ENCODE measurements around the gene CABYR. TPM values are rescaled to one million over a fixed set of nuclear protein-coding genes. Genes with fewer than 3 reads are reported as not detected.

CABYR gene
- polyA plus RNA-seq, 1 donor (not counting 4 experiments of a cell fraction or from before 2014, with no cell fraction given) = 7.7 TPM

DNA sequence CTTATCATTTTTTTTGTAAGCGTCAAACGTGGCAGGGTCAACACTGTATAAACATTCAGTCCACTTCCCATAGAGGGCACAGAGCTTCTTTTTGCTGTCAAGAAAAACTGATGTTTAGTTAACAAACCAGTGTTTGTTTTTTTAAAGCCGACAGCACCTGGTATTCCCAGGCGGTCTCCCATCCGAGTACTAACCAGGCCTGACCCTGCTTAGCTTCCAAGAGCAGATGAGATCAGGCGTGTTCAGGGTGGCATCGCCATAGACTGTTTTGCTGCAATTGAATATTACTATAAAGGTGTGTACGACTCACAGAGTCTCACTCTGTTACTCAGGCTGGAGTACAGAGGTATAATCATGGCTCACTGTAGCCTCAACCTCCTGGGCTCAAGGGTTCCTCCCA is 31.5 kb downstream of the CABYR start:
- H3K9me3 ChIP-seq (ENCODE audit: control insufficient read depth, low read depth, low read length) = no peaks in the 10 kb centered on the region
- TF ChIP-seq EZH2 (IDR thresholded peaks at IDR 0.05; ENCODE audit: low read length) = no peak
- TF ChIP-seq, protein P1, sequence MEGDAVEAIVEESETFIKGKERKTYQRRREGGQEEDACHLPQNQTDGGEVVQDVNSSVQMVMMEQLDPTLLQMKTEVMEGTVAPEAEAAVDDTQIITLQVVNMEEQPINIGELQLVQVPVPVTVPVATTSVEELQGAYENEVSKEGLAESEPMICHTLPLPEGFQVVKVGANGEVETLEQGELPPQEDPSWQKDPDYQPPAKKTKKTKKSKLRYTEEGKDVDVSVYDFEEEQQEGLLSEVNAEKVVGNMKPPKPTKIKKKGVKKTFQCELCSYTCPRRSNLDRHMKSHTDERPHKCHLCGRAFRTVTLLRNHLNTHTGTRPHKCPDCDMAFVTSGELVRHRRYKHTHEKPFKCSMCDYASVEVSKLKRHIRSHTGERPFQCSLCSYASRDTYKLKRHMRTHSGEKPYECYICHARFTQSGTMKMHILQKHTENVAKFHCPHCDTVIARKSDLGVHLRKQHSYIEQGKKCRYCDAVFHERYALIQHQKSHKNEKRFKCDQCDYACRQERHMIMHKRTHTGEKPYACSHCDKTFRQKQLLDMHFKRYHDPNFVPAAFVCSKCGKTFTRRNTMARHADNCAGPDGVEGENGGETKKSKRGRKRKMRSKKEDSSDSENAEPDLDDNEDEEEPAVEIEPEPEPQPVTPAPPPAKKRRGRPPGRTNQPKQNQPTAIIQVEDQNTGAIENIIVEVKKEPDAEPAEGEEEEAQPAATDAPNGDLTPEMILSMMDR (optimal IDR thresholded peaks at IDR 0.05 in 1 of 3, IDR thresholded peaks at IDR 0.05 in 1 of 3, conservative IDR thresholded peaks at IDR 0.05 in 1 of 3; ENCODE audit: extremely low read depth in 1 of 3, insufficient read depth in 2 of 3, low read length in 3 of 3) = no peak
- no peaks in the 10 kb centered on the region for H3K27me3 ChIP-seq (ENCODE audit: control insufficient read depth, extremely low read depth, insufficient read depth, low read length)

DNA sequence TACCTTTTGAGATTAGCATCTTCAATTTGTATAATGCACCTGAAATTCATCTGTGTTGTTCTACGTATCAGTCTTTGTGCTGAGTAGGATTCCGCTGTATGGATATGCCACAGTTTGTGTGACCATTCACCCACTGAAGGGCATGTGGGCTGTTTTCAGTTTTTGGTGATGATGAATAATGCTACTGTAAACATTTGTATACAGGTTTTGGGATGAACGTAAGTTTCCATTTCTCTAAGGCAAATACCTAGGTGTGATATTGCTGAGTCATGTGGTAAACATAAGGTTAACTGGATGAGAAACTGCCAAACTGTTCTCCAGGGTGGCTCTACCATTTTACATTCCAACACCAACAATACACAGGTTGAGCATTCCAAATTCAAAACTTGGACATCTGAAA is 35.1 kb downstream of the CABYR start:
- H3K27ac ChIP-seq (ENCODE audit: control insufficient read depth, insufficient read depth, low read length) = no peak overlapping the region

More for the DNA sequence above, 31.5 kb downstream of the CABYR start:
- H2AFZ ChIP-seq (ENCODE audit: control insufficient read depth, low read length) = no peak overlapping the region
- FAIRE-seq (no peak), DNase-seq (ENCODE audit: low read depth, low spot score) (no peak)
- H3K36me3 ChIP-seq (ENCODE audit: control insufficient read depth in 2 of 2, extremely low read depth in 1 of 2, insufficient read depth in 2 of 2, low read length in 2 of 2) = peaks cover 3 to 6% of the 10 kb centered on the region in 2 experiments
- dilution Hi-C loops (cut with MboI; ENCODE audit: extremely low pct_ligation_motif_present, low sequenced_read_pairs) = no loop called here
- H4K20me1 ChIP-seq (ENCODE audit: control insufficient read depth, extremely low read depth, insufficient read depth, low read length) = no peaks in the 10 kb centered on the region
- no peak overlapping the region for H3K27ac ChIP-seq (ENCODE audit: control insufficient read depth, insufficient read depth, low read length)
- H3K9me1 ChIP-seq (ENCODE audit: control insufficient read depth, extremely low read depth, insufficient read depth, low read length) = no peaks in the 10 kb centered on the region
- no peak overlapping the region for H3K9ac ChIP-seq (ENCODE audit: control insufficient read depth, extremely low read depth, insufficient read depth, low read length)
- no peak overlapping the region for H3K4me3 ChIP-seq (ENCODE audit: control insufficient read depth in 2 of 3, extremely low read depth in 1 of 3, insufficient read depth in 2 of 3, low read depth in 1 of 3, low read length in 3 of 3)
- H3K4me2 ChIP-seq (ENCODE audit: control insufficient read depth, extremely low read depth, insufficient read depth, low read depth, low read length) = no peak overlapping the region
- no peaks in the 10 kb centered on the region for H3K4me1 ChIP-seq (ENCODE audit: control insufficient read depth, extremely low read depth, insufficient read depth, low read length)
- no peaks in the 10 kb centered on the region for H3K79me2 ChIP-seq (ENCODE audit: control insufficient read depth, insufficient read depth, low read length)

More for the DNA sequence above, 35.1 kb downstream of the CABYR start:
- Histone ChIP-seq H3K79me2 (ENCODE audit: control insufficient read depth, insufficient read depth, low read length) (no peaks in the 10 kb centered on the region), H3K4me3 (ENCODE audit: control insufficient read depth in 2 of 3, extremely low read depth in 1 of 3, insufficient read depth in 2 of 3, low read depth in 1 of 3, low read length in 3 of 3) (no peak overlapping the region), H3K36me3 (ENCODE audit: control insufficient read depth in 2 of 2, extremely low read depth in 1 of 2, insufficient read depth in 2 of 2, low read length in 2 of 2) (peaks cover 2 to 3% of the 10 kb centered on the region in 2 experiments), H2AFZ (ENCODE audit: control insufficient read depth, low read length) (no peak overlapping the region), H4K20me1 (ENCODE audit: control insufficient read depth, extremely low read depth, insufficient read depth, low read length) (no peaks in the 10 kb centered on the region), H3K27me3 (ENCODE audit: control insufficient read depth, extremely low read depth, insufficient read depth, low read length) (no peaks in the 10 kb centered on the region), H3K9me3 (ENCODE audit: control insufficient read depth, low read depth, low read length) (no peaks in the 10 kb centered on the region), H3K4me1 (ENCODE audit: control insufficient read depth, extremely low read depth, insufficient read depth, low read length) (no peaks in the 10 kb centered on the region), H3K9ac (ENCODE audit: control insufficient read depth, extremely low read depth, insufficient read depth, low read length) (no peak overlapping the region), H3K4me2 (ENCODE audit: control insufficient read depth, extremely low read depth, insufficient read depth, low read depth, low read length) (no peak overlapping the region), H3K9me1 (ENCODE audit: control insufficient read depth, extremely low read depth, insufficient read depth, low read length) (no peaks in the 10 kb centered on the region)
- DNase-seq (ENCODE audit: low read depth, low spot score) (no peak), FAIRE-seq (no peak)
- dilution Hi-C loops (cut with MboI; ENCODE audit: extremely low pct_ligation_motif_present, low sequenced_read_pairs) = no loop called here
- TF ChIP-seq, protein P1 (optimal IDR thresholded peaks at IDR 0.05 in 1 of 3, IDR thresholded peaks at IDR 0.05 in 1 of 3, conservative IDR thresholded peaks at IDR 0.05 in 1 of 3; ENCODE audit: extremely low read depth in 1 of 3, insufficient read depth in 2 of 3, low read length in 3 of 3) = no peak
- TF ChIP-seq EZH2 (IDR thresholded peaks at IDR 0.05; ENCODE audit: low read length) = no peak

Measured in keratinocyte (primary cell).